Stomach (tissue), 4 donors: ENCODE measurements around the gene MAGEA4.

ENCODE experiments used
- CTCF ChIP-seq, 7 experiments: fragments of 450-650 bp in 4 of 7; fragments of 200-600 bp in 3 of 7; sonication (generic) in 3 of 7; IDR thresholded peaks; one replicate each; pipeline ENCODE4 v1.5.1; 2016 to 2019; ENCODE audit warnings: antibody characterized with exemption in 7 of 7, control low read depth in 2 of 7, mild to moderate bottlenecking in 1 of 7
- EP300 ChIP-seq: sonication (generic); formaldehyde crosslinking; IDR thresholded peaks from one replicate; pipeline ENCODE4 v1.6.1; 2017; ENCODE audit warnings: antibody characterized with exemption
- POLR2A ChIP-seq, 4 donors: fragments of 450-650 bp; IDR thresholded peaks; one replicate each; pipeline ENCODE4 v1.6.1; 2016; ENCODE audit warnings: antibody characterized with exemption in 4 of 4, control low read depth in 2 of 4, mild to moderate bottlenecking in 1 of 4, moderate library complexity in 1 of 4

GRCh38 chrX:151871244-151871643 lies 41.4 kb upstream of the MAGEA4 start:
- TF ChIP-seq CTCF (IDR thresholded peaks at IDR 0.05) (no peak), POLR2A (IDR thresholded peaks at IDR 0.05) (no peak), EP300 (no peak)
